ENCODE results near the gene CALN1.

CALN1 gene

GRCh38 chr7:72037516-72037915, 374.6 kb downstream of the CALN1 start:
- no peak for TF ChIP-seq CTCF (IDR thresholded peaks at IDR 0.05; ENCODE audit: low read length)
- no peak for TF ChIP-seq EZH2 (IDR thresholded peaks at IDR 0.05; ENCODE audit: borderline replicate concordance, low read length)
- no peaks in the 10 kb centered on the region for H3K79me2 ChIP-seq (ENCODE audit: insufficient read depth, low read length)
- no peaks in the 10 kb centered on the region for H3K27me3 ChIP-seq (ENCODE audit: insufficient read depth, low read length)
- H3K4me1 ChIP-seq (ENCODE audit: insufficient read depth, low read length, severe bottlenecking) = no peaks in the 10 kb centered on the region
- H3K9me3 ChIP-seq (ENCODE audit: low read length) = 0 out of 2 replicates have a peak, but pooled peaks cover 3% of the 10 kb centered on the region
- no peak overlapping the region for H3K4me3 ChIP-seq (ENCODE audit: low read depth, low read length, poor library complexity, severe bottlenecking)
- no peaks in the 10 kb centered on the region for H3K9me2 ChIP-seq (ENCODE audit: low read depth, low read length)
- H3K4me2 ChIP-seq (ENCODE audit: low read length) = no peak overlapping the region
- no peak overlapping the region for H2AFZ ChIP-seq (ENCODE audit: low read length)
- H3F3A ChIP-seq (ENCODE audit: insufficient read depth, low read length) = no peaks in the 10 kb centered on the region
- no peaks in the 10 kb centered on the region for H3K36me3 ChIP-seq (ENCODE audit: insufficient read depth, low read length)
- H4K20me1 ChIP-seq (ENCODE audit: insufficient read depth, low read length) = no peaks in the 10 kb centered on the region
- H3K9ac ChIP-seq (ENCODE audit: low read length) = no peak overlapping the region
- no peak overlapping the region for H3K27ac ChIP-seq (ENCODE audit: low read depth, low read length, poor library complexity, severe bottlenecking)

GRCh38 chr7:72035266-72035665, 376.9 kb downstream of the CALN1 start:
- no peak overlapping the region for H3K4me2 ChIP-seq (ENCODE audit: low read length)
- no peak overlapping the region for H2AFZ ChIP-seq (ENCODE audit: low read length)
- no peak overlapping the region for H3K4me3 ChIP-seq (ENCODE audit: low read depth, low read length, poor library complexity, severe bottlenecking)
- no peaks in the 10 kb centered on the region for H3K9me3 ChIP-seq (ENCODE audit: low read length)
- TF ChIP-seq CTCF (IDR thresholded peaks at IDR 0.05; ENCODE audit: low read length) (no peak), EZH2 (IDR thresholded peaks at IDR 0.05; ENCODE audit: borderline replicate concordance, low read length) (no peak)
- H3K27ac ChIP-seq (ENCODE audit: low read depth, low read length, poor library complexity, severe bottlenecking) = no peak overlapping the region
- H3K27me3 ChIP-seq (ENCODE audit: insufficient read depth, low read length) = no peaks in the 10 kb centered on the region
- H3K79me2 ChIP-seq (ENCODE audit: insufficient read depth, low read length) = no peaks in the 10 kb centered on the region
- H3K36me3 ChIP-seq (ENCODE audit: insufficient read depth, low read length) = no peaks in the 10 kb centered on the region
- H3K9ac ChIP-seq (ENCODE audit: low read length) = no peak overlapping the region
- H3K9me2 ChIP-seq (ENCODE audit: low read depth, low read length) = no peaks in the 10 kb centered on the region
- H3K4me1 ChIP-seq (ENCODE audit: insufficient read depth, low read length, severe bottlenecking) = no peaks in the 10 kb centered on the region
- no peaks in the 10 kb centered on the region for H4K20me1 ChIP-seq (ENCODE audit: insufficient read depth, low read length)
- H3F3A ChIP-seq (ENCODE audit: insufficient read depth, low read length) = no peaks in the 10 kb centered on the region

GRCh38 chr7:72032934-72033333, 379.2 kb downstream of the CALN1 start:
- H4K20me1 ChIP-seq (ENCODE audit: insufficient read depth, low read length) = no peaks in the 10 kb centered on the region
- no peak overlapping the region for H3K4me3 ChIP-seq (ENCODE audit: low read depth, low read length, poor library complexity, severe bottlenecking)
- no peaks in the 10 kb centered on the region for H3K4me1 ChIP-seq (ENCODE audit: insufficient read depth, low read length, severe bottlenecking)
- H2AFZ ChIP-seq (ENCODE audit: low read length) = no peak overlapping the region
- H3K36me3 ChIP-seq (ENCODE audit: insufficient read depth, low read length) = no peaks in the 10 kb centered on the region
- H3K27me3 ChIP-seq (ENCODE audit: insufficient read depth, low read length) = no peaks in the 10 kb centered on the region
- H3K27ac ChIP-seq (ENCODE audit: low read depth, low read length, poor library complexity, severe bottlenecking) = no peak overlapping the region
- H3K9me3 ChIP-seq (ENCODE audit: low read length) = no peaks in the 10 kb centered on the region
- no peak overlapping the region for H3K9ac ChIP-seq (ENCODE audit: low read length)
- H3K4me2 ChIP-seq (ENCODE audit: low read length) = no peak overlapping the region
- no peak for TF ChIP-seq CTCF (IDR thresholded peaks at IDR 0.05; ENCODE audit: low read length)
- TF ChIP-seq EZH2 (IDR thresholded peaks at IDR 0.05; ENCODE audit: borderline replicate concordance, low read length) = no peak
- H3K79me2 ChIP-seq (ENCODE audit: insufficient read depth, low read length) = no peaks in the 10 kb centered on the region
- H3F3A ChIP-seq (ENCODE audit: insufficient read depth, low read length) = no peaks in the 10 kb centered on the region
- no peaks in the 10 kb centered on the region for H3K9me2 ChIP-seq (ENCODE audit: low read depth, low read length)
